NCI-H510A (cell line): Measurements from ENCODE around the gene GALK2.

Experiments
- DNase-seq: peaks from one replicate; lab custom pipeline; 2025; lab: John Stamatoyannopoulos, UW

Gene GALK2

GRCh38 chr15:49169880-49170597, at the start of gene GALK2:
TSS of gene GALK2 (plus strand) at chr15:49170247. CDS start at chr15:49170323, 76 bp downstream.
- DNase-seq, result peak; percentile 82

GRCh38 chr15:49120832-49121231, 49.2 kb upstream of the GALK2 start:
- no peak for DNase-seq

GRCh38 chr15:49121901-49122300, 48.1 kb upstream of the GALK2 start:
- no peak for DNase-seq

GRCh38 chr15:49122541-49123062, 47.4 kb upstream of the GALK2 start:
- DNase-seq, result no peak

GRCh38 chr15:49124371-49124770, 45.7 kb upstream of the GALK2 start:
- no peak for DNase-seq

GRCh38 chr15:49131403-49131802, 38.6 kb upstream of the GALK2 start:
- DNase-seq, result no peak

- DNase-seq, result no peak
Observed at GRCh38 chr15:49134683-49135341, 35.2 kb upstream of the GALK2 start.

GRCh38 chr15:49135342-49135857, 34.6 kb upstream of the GALK2 start:
- no peak for DNase-seq

GRCh38 chr15:49135911-49136310, 34.1 kb upstream of the GALK2 start:
- DNase-seq, result no peak

- DNase-seq, result no peak
Observed at GRCh38 chr15:49137861-49138260, 32.2 kb upstream of the GALK2 start.

GRCh38 chr15:49145651-49146609, 24.1 kb upstream of the GALK2 start:
- DNase-seq, result no peak

- DNase-seq, result no peak
Observed at GRCh38 chr15:49148298-49148697, 21.7 kb upstream of the GALK2 start.

- no peak for DNase-seq
Observed at GRCh38 chr15:49148727-49149126, 21.3 kb upstream of the GALK2 start.

- no peak for DNase-seq
Observed at GRCh38 chr15:49151831-49152230, 18.2 kb upstream of the GALK2 start.

- no peak for DNase-seq
Observed at GRCh38 chr15:49152552-49153312, 17.3 kb upstream of the GALK2 start.

GRCh38 chr15:49154359-49154758, 15.7 kb upstream of the GALK2 start:
- DNase-seq, result no peak

- DNase-seq, result no peak
Observed at GRCh38 chr15:49154799-49155109, 15.3 kb upstream of the GALK2 start.

GRCh38 chr15:49155110-49155833, 14.8 kb upstream of the GALK2 start, which contains the start of gene COPS2:
TSS of gene COPS2 (minus strand) at chr15:49155599. CDS start at chr15:49155578, 21 bp downstream.
- peak; percentile 87 for DNase-seq

GRCh38 chr15:49155834-49156627, 14.0 kb upstream of the GALK2 start:
- DNase-seq, result no peak

- no peak for DNase-seq
Observed at GRCh38 chr15:49163678-49164077, 6.4 kb upstream of the GALK2 start.
